ENCODE results near the gene RAD51B.

RAD51B gene

GRCh38 chr14:67951529-67952135 lies 132.1 kb downstream of the RAD51B start:
- H3K36me3 ChIP-seq (ENCODE audit: insufficient read depth, low read length) = no peaks in the 10 kb centered on the region
- no peak overlapping the region for H3K9ac ChIP-seq (ENCODE audit: low read depth, low read length)
- H3K4me1 ChIP-seq (ENCODE audit: insufficient read depth, low read length) = no peaks in the 10 kb centered on the region
- no peak overlapping the region for H3K4me3 ChIP-seq (ENCODE audit: low read length)
- H3K27ac ChIP-seq (ENCODE audit: low read depth, low read length) = no peak overlapping the region
- peaks cover 7% of the 10 kb centered on the region; the same call in 1 of the 2 replicates for H3K9me3 ChIP-seq (ENCODE audit: insufficient read depth, low read depth, low read length)
- WGBS = 97% methylated on average over 2 of the region's 2 CpGs
- no peaks in the 10 kb centered on the region for H3K27me3 ChIP-seq (ENCODE audit: insufficient read depth, low read length)

DNA sequence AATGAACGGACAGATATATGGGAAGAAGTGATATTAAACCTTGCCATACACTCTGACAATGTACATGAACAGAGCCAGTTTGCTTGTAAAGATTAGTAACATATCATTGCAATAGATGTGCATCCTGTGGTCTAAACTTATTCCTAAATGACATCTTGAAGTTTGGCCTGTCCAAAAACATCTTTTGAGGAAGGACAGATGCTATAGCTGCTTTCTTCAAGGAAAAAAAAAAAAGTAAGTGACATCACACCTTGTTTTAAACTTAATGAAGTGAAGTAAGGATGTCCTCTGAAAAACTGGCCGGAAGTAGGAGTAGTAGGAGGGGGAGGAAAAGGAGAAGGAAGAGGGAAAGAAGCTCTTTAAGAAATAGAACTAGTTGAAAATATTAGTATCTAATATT lies 132.8 kb downstream of the RAD51B start:
- Histone ChIP-seq H3K4me3 (ENCODE audit: low read length) (no peak overlapping the region), H3K27ac (ENCODE audit: low read depth, low read length) (no peak overlapping the region), H3K9me3 (ENCODE audit: insufficient read depth, low read depth, low read length) (peaks cover 7% of the 10 kb centered on the region; the same call in 1 of the 2 replicates), H3K36me3 (ENCODE audit: insufficient read depth, low read length) (no peaks in the 10 kb centered on the region), H3K4me1 (ENCODE audit: insufficient read depth, low read length) (no peaks in the 10 kb centered on the region), H3K27me3 (ENCODE audit: insufficient read depth, low read length) (no peaks in the 10 kb centered on the region), H3K9ac (ENCODE audit: low read depth, low read length) (no peak overlapping the region)
- WGBS = 81% methylated on average over 2 of the region's 2 CpGs

DNA sequence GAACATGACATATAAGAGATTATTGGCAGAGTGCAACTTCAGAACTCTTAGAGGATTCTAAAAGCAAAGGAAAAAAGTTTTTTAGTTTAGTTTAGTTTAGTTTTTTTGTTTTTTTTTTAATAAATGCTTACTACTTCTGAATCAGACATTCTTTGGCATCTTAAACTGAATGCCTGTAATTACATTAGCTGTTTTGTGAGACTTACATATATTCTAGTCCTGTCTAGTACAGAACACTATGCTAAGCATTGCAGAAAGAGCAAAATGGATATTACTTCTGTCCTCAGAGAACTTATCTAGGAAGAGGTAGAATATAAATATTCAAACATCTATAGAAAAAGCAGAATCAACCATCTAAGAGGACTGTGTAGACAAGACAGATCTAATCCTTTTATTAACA lies 133.2 kb downstream of the RAD51B start:
- peaks cover 7% of the 10 kb centered on the region; the same call in 1 of the 2 replicates for H3K9me3 ChIP-seq (ENCODE audit: insufficient read depth, low read depth, low read length)
- H3K9ac ChIP-seq (ENCODE audit: low read depth, low read length) = no peak overlapping the region
- H3K27me3 ChIP-seq (ENCODE audit: insufficient read depth, low read length) = no peaks in the 10 kb centered on the region
- no peak overlapping the region for H3K4me3 ChIP-seq (ENCODE audit: low read length)
- no peaks in the 10 kb centered on the region for H3K4me1 ChIP-seq (ENCODE audit: insufficient read depth, low read length)
- no peaks in the 10 kb centered on the region for H3K36me3 ChIP-seq (ENCODE audit: insufficient read depth, low read length)
- H3K27ac ChIP-seq (ENCODE audit: low read depth, low read length) = no peak overlapping the region

DNA sequence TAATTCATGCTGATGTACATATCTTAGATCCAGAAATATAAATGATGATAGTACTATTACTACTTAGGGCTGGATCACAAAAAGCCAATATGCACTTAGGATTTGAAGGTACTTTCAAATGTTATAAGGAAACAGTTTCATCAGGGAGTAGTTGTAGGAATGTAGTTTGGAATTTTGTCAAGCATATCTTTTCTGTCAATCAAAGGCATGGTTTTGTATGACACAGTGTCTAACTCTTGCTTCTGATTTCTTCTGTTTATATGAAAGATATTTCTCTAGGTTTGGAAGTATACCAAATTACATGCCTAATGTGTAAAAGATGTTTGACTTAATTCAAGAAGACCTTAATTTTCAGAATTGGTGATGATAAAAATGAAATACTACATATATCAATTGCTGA lies 135.7 kb downstream of the RAD51B start:
- Histone ChIP-seq H3K9me3 (ENCODE audit: insufficient read depth, low read depth, low read length) (no peaks in the 10 kb centered on the region), H3K27ac (ENCODE audit: low read depth, low read length) (no peak overlapping the region), H3K9ac (ENCODE audit: low read depth, low read length) (no peak overlapping the region), H3K36me3 (ENCODE audit: insufficient read depth, low read length) (no peaks in the 10 kb centered on the region), H3K4me1 (ENCODE audit: insufficient read depth, low read length) (no peaks in the 10 kb centered on the region), H3K4me3 (ENCODE audit: low read length) (no peak overlapping the region), H3K27me3 (ENCODE audit: insufficient read depth, low read length) (no peaks in the 10 kb centered on the region)

DNA sequence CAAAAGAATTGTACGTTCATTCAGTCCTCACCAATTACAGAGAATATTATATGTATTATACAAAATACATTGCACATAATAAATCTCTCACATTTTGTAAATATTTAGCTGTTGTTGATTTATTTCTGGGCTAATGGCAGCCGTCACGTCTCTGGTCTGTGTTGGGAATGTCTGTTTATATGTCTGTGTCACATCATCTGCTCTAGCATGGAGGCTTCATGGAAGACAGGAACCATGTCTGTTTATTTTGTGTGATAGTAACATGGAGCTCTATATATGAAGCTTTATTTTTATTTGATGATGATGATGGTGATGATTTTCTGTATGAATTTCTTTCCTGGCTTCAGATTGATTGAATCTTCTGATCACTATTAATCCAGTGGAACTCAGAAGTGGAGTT lies 138.4 kb downstream of the RAD51B start:
- Histone ChIP-seq H3K4me3 (ENCODE audit: low read length) (no peak overlapping the region), H3K4me1 (ENCODE audit: insufficient read depth, low read length) (no peaks in the 10 kb centered on the region), H3K27ac (ENCODE audit: low read depth, low read length) (no peak overlapping the region), H3K9me3 (ENCODE audit: insufficient read depth, low read depth, low read length) (no peaks in the 10 kb centered on the region), H3K9ac (ENCODE audit: low read depth, low read length) (no peak overlapping the region), H3K36me3 (ENCODE audit: insufficient read depth, low read length) (no peaks in the 10 kb centered on the region), H3K27me3 (ENCODE audit: insufficient read depth, low read length) (no peaks in the 10 kb centered on the region)
- 68% methylated on average over 2 of the region's 3 CpGs for whole genome bisulfite sequencing

- H3K9me3 ChIP-seq (ENCODE audit: insufficient read depth, low read depth, low read length) = no peaks in the 10 kb centered on the region
- no peak overlapping the region for H3K4me3 ChIP-seq (ENCODE audit: low read length)
- H3K9ac ChIP-seq (ENCODE audit: low read depth, low read length) = no peak overlapping the region
- no peaks in the 10 kb centered on the region for H3K4me1 ChIP-seq (ENCODE audit: insufficient read depth, low read length)
- no peaks in the 10 kb centered on the region for H3K36me3 ChIP-seq (ENCODE audit: insufficient read depth, low read length)
- H3K27me3 ChIP-seq (ENCODE audit: insufficient read depth, low read length) = no peaks in the 10 kb centered on the region
- no CpG with 5 or more reads among the region's 2 CpGs for WGBS
- H3K27ac ChIP-seq (ENCODE audit: low read depth, low read length) = no peak overlapping the region
Observed at GRCh38 chr14:67961676-67962075, 142.1 kb downstream of the RAD51B start.

GRCh38 chr14:67962215-67962644 lies 142.7 kb downstream of the RAD51B start:
- no peaks in the 10 kb centered on the region for H3K4me1 ChIP-seq (ENCODE audit: insufficient read depth, low read length)
- no peaks in the 10 kb centered on the region for H3K27me3 ChIP-seq (ENCODE audit: insufficient read depth, low read length)
- H3K36me3 ChIP-seq (ENCODE audit: insufficient read depth, low read length) = no peaks in the 10 kb centered on the region
- H3K4me3 ChIP-seq (ENCODE audit: low read length) = no peak overlapping the region
- no peak overlapping the region for H3K27ac ChIP-seq (ENCODE audit: low read depth, low read length)
- no peak overlapping the region for H3K9ac ChIP-seq (ENCODE audit: low read depth, low read length)
- peaks cover 1% of the 10 kb centered on the region; the same call in 1 of the 2 replicates for H3K9me3 ChIP-seq (ENCODE audit: insufficient read depth, low read depth, low read length)
- 93% methylated on average over 2 of the region's 2 CpGs for WGBS

DNA sequence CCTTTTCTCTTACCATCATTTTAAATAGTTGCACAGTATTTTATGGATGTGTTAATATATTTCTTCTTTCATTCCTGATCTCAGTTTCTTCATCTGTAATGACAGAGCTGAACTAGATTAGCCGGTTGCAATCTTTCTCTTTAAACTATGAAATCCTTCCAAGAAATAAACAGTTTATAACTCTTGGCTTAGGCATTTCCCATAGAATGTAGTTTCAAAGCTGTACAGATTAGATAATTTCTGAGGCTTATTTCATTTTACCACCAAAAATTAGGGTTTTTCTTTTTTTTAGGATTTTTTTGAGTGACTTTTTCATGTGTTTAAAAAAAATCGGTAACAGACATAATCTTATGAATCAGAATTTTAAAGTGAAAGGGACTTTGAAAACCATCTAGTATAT lies 144.0 kb downstream of the RAD51B start:
- peaks cover 6% of the 10 kb centered on the region; the same call in 1 of the 2 replicates for H3K9me3 ChIP-seq (ENCODE audit: insufficient read depth, low read depth, low read length)
- H3K27ac ChIP-seq (ENCODE audit: low read depth, low read length) = no peak overlapping the region
- H3K9ac ChIP-seq (ENCODE audit: low read depth, low read length) = no peak overlapping the region
- H3K36me3 ChIP-seq (ENCODE audit: insufficient read depth, low read length) = no peaks in the 10 kb centered on the region
- WGBS = 88% methylated on average over 1 of the region's 2 CpGs
- no peak overlapping the region for H3K4me3 ChIP-seq (ENCODE audit: low read length)
- H3K27me3 ChIP-seq (ENCODE audit: insufficient read depth, low read length) = no peaks in the 10 kb centered on the region
- no peaks in the 10 kb centered on the region for H3K4me1 ChIP-seq (ENCODE audit: insufficient read depth, low read length)

GRCh38 chr14:67963960-67964812 lies 144.6 kb downstream of the RAD51B start:
- Histone ChIP-seq H3K27ac (ENCODE audit: low read depth, low read length) (no peak overlapping the region), H3K4me1 (ENCODE audit: insufficient read depth, low read length) (no peaks in the 10 kb centered on the region), H3K27me3 (ENCODE audit: insufficient read depth, low read length) (no peaks in the 10 kb centered on the region), H3K9me3 (ENCODE audit: insufficient read depth, low read depth, low read length) (peaks cover 10% of the 10 kb centered on the region), H3K36me3 (ENCODE audit: insufficient read depth, low read length) (no peaks in the 10 kb centered on the region), H3K4me3 (ENCODE audit: low read length) (no peak overlapping the region), H3K9ac (ENCODE audit: low read depth, low read length) (no peak overlapping the region)
- 93% methylated on average over 6 of the region's 6 CpGs for WGBS

DNA sequence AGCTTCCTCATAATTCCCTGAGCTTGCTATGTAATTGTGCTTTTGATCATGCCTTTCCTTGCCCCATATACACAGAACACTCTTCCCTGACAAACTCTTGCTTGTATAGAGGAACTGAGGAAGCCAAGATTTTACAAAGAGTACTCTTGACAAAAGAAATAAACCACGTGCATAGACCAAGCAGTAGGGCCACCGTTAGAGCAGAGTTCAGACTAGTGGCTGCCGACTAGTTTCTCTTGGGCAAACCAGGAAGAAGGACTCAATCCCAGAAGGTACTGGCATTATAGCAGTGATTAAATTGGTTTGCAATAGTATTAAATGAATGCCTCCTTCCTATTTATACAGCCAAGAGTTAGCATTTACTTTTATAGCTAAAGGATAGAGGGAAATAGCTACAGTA lies 146.1 kb downstream of the RAD51B start:
- H3K4me3 ChIP-seq (ENCODE audit: low read length) = no peak overlapping the region
- H3K9me3 ChIP-seq (ENCODE audit: insufficient read depth, low read depth, low read length) = peaks cover 13% of the 10 kb centered on the region
- WGBS = 91% methylated on average over 3 of the region's 3 CpGs
- no peaks in the 10 kb centered on the region for H3K36me3 ChIP-seq (ENCODE audit: insufficient read depth, low read length)
- peaks cover 9% of the 10 kb centered on the region for H3K4me1 ChIP-seq (ENCODE audit: insufficient read depth, low read length)
- H3K9ac ChIP-seq (ENCODE audit: low read depth, low read length) = no peak overlapping the region
- no peaks in the 10 kb centered on the region for H3K27me3 ChIP-seq (ENCODE audit: insufficient read depth, low read length)
- H3K27ac ChIP-seq (ENCODE audit: low read depth, low read length) = no peak overlapping the region

DNA sequence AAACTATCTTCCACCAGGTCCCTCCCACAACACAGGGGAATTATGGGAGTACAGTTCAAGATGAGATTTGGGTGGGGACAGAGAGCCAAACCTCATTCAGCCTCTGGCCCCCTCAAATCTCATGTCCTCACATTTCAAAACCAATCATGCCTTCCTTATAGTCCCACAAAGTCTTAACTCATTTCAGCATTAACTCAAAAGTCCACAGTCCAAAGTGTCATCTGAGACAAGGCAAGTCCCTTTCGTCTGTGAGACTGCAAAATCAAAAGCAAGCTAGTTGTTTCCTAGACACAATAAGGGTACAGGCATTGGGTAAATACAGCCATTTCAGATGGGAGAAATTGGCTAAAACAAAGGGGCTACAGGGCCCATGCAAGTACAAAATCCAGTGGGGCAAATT lies 147.6 kb downstream of the RAD51B start:
- H3K36me3 ChIP-seq (ENCODE audit: insufficient read depth, low read length) = no peaks in the 10 kb centered on the region
- peaks cover 13% of the 10 kb centered on the region for H3K9me3 ChIP-seq (ENCODE audit: insufficient read depth, low read depth, low read length)
- H3K27me3 ChIP-seq (ENCODE audit: insufficient read depth, low read length) = no peaks in the 10 kb centered on the region
- WGBS = 88% methylated on average over 1 of the region's 1 CpG
- peaks cover 23% of the 10 kb centered on the region for H3K4me1 ChIP-seq (ENCODE audit: insufficient read depth, low read length)
- H3K4me3 ChIP-seq (ENCODE audit: low read length) = no peak overlapping the region
- H3K9ac ChIP-seq (ENCODE audit: low read depth, low read length) = no peak overlapping the region
- no peak overlapping the region for H3K27ac ChIP-seq (ENCODE audit: low read depth, low read length)

Measured in HUES64 (cell line).